NCI-H2196 (cell line): ENCODE results near the gene IL10RB.
"Not testable (repeated sequence)": the region's sequence is repeated elsewhere in the genome, so short reads cannot be mapped to it uniquely, and the experiment has no call there.

Experiments
- DNase-seq: peaks from one replicate; lab custom pipeline; 2025; ENCODE audit not compliant: unreplicated experiment; lab: John Stamatoyannopoulos, UW

IL10RB gene

GRCh38 chr21:33266050-33266788 lies at the start of gene IL10RB:
Gene IL10RB, plus strand, starts transcription at chr21:33266367. Its CDS starts 99 bp downstream, at chr21:33266466.
- peak; percentile 61 for DNase-seq

GRCh38 chr21:33217138-33217520 lies 49.0 kb upstream of the IL10RB start:
- DNase-seq, result no peak

- DNase-seq, result no peak
Measured at GRCh38 chr21:33219300-33219699, 46.9 kb upstream of the IL10RB start.

GRCh38 chr21:33219954-33220353 lies 46.2 kb upstream of the IL10RB start:
- DNase-seq, result no peak

GRCh38 chr21:33225376-33225775 lies 40.8 kb upstream of the IL10RB start:
- not testable (repeated sequence) for DNase-seq

DNA sequence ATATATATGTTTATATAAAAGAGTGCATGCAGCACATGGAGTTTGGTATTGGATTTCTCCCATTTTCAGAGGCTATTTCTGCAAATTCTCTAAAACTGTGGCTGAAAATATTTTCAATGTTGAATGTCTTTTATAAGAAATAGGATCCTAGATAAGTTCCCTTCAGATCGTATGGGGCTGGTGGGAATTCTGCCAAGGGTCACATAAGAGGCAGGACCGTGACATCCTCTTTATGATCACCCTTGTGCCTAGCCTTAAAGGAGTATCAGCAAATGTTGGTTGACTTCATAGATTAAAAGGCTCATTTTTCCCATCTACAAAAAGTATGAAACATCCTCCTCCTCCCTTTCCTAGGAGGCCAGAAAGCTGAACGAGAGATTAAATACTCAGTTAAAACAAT lies 37.7 kb upstream of the IL10RB start:
- DNase-seq, result no peak

GRCh38 chr21:33229099-33229783 lies 36.9 kb upstream of the IL10RB start:
- DNase-seq, result no peak

- peak; percentile 73 for DNase-seq
Measured at GRCh38 chr21:33229784-33230544, 36.2 kb upstream of the IL10RB start, which contains the start of gene IFNAR2. Gene IFNAR2, plus strand, starts transcription at chr21:33229938. Its CDS starts 11,985 bp downstream, at chr21:33241923.

DNA sequence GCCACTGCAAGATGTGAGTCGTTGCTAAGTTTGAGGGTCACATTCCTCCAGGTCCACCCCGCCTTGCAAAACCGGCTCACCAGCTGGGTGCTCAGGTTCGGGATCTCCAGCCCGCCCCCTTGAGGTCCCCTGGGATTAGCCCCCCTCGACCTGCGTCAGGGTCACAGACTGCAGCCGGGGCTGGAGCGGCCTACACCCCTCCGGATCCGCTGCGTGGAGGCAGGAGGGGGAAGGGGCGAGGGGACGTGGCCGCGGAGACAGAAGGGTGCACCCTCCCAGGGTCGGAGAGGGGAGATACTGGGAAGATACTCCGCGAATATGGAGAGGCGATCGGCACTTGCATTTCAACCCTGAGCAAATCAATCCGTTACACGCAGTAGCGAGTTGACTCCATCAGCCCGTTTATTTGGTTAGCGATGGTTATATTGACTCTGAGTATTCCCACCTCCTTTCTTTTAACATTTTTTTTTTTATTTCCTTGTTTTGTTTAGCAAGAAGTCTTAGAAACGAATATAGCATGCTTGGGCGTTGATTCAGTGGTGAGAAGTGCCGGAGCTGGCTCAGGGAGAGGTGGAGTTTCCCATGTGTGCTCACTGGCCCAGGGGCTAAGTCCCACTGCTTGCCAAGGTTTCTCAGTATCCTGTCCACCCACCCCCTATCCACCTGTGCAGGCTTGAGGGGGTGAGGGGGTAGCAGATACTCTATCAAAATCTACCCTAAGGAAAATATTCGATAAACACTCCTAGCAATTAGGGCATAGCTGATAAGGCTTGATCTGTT lies 35.4 kb upstream of the IL10RB start:
- DNase-seq, result no peak

DNA sequence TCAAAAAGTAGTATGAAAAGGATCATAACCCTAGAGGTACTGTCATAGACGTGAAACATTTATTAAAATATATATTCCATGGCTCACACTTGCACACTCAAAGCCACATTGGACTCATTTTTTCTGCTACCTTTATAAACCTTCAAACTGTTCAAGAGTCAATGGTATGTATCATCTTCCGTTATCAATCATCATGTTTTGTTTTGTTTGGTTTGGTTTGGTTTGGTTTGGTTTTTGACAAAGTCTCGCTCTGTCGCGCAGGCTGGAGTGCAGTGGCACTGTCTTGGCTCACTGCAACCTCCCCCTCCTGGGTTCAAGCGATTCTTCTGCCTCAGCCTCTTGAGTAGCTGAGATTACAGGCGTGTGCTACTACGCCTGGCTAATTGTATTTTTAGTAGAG lies 34.6 kb upstream of the IL10RB start:
- no peak for DNase-seq

DNA sequence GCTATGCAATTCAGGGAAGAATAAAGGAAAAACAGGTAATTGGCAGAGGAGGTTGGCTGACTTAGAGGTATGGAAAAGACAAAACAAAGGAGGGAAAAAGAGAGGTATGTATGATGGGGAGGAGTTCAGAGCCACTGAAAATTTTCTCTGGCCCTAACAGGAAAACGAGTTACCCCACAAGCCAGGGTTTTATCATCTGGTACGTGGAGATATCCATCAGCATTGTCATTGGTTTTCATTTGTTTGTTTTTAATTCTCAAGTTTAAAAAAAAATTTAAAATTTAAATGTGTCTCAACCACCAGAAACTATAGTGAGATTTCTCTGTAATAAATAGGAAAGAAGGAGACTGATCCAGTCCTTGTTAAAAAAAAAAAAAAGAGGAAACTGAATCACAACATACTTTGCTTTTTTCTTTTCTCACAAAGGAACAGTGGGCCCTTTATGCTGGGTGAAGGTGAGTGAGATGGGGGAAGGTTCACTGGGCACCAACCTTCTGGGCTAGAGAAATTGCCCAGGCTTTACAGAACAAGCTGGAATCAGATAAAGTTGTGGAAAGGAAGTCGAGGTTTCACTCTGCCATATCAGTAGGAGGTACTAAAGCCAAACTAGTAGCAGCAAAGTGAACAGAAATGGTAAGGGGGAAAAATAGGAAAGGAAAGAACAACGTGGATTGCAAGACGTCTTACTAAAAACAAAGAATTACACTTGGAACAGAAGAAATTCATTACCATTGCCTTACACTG lies 33.7 kb upstream of the IL10RB start:
- no peak for DNase-seq

DNA sequence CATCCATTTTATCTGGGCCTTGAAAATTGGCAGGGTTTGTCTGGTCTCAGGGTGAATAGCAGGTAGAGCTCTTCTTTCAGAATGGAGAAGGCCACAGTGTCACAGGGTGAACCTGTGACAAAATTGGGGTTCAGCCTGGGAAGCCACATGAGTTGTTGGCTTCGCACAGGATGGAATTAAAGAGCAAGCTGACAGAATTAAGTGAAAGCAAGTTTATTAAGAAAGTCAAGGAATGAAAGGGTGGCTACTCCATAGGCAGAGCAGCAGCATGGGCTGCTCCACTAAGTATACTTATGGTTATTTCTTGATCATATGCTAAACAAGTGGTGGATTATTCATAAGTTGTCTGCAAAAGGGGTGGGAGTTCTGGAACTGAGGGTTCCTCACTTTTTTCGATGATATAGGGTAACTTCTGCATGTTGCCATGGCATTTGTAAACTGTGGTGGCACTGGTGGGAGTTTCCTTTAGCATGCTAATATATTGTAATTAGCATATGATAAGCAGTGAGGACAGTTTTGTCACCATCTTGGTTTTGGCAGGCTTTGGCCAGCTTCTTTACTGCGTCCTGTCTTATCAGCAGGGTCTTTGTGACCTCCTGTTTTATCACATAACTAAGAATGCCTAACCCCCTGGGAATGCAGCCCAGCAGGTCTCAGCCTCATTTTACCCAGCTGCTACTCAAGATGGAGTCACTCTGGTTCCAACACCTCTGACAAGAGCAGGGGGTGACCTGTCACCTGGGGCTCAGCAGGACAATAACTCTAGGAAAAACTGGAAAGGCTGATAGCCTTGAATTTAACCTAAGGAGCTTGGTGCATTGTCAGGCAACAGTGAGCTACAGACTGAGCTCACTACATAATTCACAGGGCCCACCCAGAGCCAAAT lies 31.3 kb upstream of the IL10RB start:
- no peak for DNase-seq

- DNase-seq, result no peak
Measured at GRCh38 chr21:33236013-33236686, 30.0 kb upstream of the IL10RB start.

DNA sequence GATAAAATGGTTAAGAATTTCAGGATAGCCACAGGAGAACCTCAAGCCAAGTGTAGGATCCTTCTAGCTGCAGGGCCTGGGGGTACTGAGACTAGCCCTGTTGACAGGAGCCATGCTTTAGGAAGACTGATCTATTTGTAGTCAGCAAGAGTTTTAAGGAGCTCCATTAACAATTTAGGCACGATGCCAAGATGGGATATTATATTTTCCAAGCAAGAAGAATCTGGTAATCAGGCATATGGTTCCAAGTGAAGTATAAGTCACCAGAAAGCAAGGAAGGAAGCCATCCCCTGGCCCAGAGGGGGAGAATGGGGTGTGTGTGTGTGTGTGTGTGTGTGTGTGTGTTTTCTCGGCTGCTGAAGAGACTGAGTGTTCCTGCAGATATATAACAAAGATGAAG lies 29.4 kb upstream of the IL10RB start:
- no peak for DNase-seq

GRCh38 chr21:33237486-33237885 lies 28.7 kb upstream of the IL10RB start:
- no peak for DNase-seq

- DNase-seq, result no peak
Measured at GRCh38 chr21:33238146-33238545, 28.0 kb upstream of the IL10RB start.

GRCh38 chr21:33238565-33239255 lies 27.5 kb upstream of the IL10RB start:
- no peak for DNase-seq

DNA sequence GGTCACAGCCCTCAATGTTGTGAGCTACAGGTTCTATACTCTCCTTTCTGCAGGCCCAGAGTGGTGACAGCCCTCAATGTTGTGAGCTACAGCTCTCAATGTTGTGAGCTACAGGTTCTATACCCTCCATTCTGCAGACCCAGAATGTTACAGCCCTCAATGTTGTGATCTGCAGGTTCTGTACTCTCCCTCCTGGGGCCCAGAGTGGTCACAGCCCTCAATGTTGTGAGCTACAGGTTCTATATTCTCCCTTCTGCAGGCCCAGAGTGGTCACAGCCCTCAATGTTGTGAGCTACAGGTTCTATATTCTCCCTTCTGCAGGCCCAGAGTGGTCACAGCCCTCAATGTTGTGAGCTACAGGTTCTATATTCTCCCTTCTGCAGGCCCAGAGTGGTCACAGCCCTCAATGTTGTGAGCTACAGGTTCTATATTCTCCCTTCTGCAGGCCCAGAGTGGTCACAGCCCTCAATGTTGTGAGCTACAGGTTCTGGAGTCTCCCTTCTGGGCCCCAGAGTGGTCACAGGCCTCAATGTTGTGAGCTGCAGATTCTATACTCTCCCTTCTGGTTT lies 26.5 kb upstream of the IL10RB start:
- DNase-seq, result not testable (repeated sequence)
